Measurements from ENCODE around the gene FAF1.

DNA sequence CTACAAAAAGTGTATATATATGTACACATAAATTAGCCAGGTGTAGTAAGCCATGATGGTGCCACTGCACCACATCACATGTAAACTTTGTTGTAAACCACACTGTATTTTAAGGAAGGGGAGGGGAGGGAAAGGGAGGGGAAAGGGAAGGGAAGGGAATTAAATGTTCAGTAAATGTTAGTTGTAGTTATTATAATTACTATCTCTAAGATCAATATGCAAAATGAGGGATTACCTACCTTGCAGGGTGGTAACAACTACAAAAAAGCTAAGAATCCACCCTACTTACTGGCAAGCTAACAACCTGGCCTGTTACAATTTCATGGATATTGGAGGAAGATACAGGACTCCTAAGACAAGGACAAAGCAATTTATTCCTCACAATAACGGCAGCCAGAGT is 17.7 kb downstream of the FAF1 start:
- TF ChIP-seq CTCF (IDR thresholded peaks at IDR 0.05) = no peak
- TF ChIP-seq POLR2A (IDR thresholded peaks at IDR 0.05) = no peak

All from right lobe of liver (tissue), 4 donors.